ENCODE measurements around the gene METTL8.

DNA sequence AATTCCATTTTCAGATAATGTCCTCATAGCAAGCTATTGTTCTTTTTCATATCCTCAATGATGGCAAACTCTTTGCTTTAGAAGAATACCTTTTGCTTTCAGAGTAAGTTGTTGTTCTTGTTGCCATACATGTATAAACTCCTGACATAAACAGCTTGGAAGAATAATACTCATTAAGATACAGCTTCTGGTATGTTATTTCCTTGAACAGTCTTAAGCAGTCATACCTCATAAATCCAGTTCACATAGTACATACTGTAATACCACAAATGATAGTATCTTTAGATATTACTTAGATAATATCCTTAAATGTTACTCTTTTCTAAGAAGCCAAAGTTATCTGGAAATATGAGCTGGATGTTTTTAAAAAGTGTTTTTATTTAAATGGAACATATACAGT is 23.2 kb downstream of the METTL8 start:
- TF ChIP-seq, protein P1, sequence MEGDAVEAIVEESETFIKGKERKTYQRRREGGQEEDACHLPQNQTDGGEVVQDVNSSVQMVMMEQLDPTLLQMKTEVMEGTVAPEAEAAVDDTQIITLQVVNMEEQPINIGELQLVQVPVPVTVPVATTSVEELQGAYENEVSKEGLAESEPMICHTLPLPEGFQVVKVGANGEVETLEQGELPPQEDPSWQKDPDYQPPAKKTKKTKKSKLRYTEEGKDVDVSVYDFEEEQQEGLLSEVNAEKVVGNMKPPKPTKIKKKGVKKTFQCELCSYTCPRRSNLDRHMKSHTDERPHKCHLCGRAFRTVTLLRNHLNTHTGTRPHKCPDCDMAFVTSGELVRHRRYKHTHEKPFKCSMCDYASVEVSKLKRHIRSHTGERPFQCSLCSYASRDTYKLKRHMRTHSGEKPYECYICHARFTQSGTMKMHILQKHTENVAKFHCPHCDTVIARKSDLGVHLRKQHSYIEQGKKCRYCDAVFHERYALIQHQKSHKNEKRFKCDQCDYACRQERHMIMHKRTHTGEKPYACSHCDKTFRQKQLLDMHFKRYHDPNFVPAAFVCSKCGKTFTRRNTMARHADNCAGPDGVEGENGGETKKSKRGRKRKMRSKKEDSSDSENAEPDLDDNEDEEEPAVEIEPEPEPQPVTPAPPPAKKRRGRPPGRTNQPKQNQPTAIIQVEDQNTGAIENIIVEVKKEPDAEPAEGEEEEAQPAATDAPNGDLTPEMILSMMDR (IDR thresholded peaks at IDR 0.05), result no peak
- no peak for TF ChIP-seq POLR2A (IDR thresholded peaks at IDR 0.05)
